Measurements from ENCODE around the gene DHX35. TPM values are rescaled to one million over a fixed set of nuclear protein-coding genes. Genes with fewer than 3 reads are reported as not detected.

DHX35 gene
- total and polyA plus RNA-seq, 2 of the 13 experiments (the other 11 are each of a cell fraction or from before 2014, with no cell fraction given): 25.8 to 28.7 TPM

DNA sequence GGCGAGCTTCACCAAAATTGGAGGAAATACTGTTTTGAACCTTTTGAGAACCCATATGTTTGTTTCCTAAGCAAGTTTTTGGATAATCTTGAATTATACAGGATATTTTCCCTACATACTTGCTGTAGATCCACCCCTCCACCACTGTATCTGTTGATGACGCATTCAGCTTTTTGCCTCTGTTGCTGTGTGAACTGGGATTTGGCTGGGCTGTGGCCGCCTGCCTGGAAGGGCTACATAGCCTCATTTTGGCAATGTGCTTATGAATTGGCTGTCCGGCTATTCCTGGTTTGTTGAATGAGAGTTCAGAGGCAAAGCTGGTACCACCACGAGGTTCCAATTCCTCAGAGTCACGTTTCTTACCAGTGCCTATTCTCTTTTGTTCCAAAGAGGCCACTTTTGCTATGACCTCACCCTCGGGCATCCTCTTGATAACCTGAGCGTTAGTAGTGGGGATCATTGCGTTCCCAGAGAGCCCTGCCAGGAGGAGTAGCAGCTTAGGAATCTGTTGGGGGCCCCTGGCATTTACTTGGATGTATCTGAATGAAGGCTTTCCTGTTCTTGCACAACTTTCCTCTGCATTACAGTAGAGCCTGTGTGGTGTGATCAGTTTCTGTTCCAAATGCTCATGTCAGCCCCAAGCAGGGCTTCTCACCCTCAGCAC is 29.6 kb upstream of the DHX35 start:
- in situ Hi-C loops (cut with HindIII; ENCODE audit: extremely low pct_ligation_motif_present, low pct_unique_long_range_greater_than_20kb) (no loop called here), intact Hi-C loops (cut with micrococcal nuclease; ENCODE audit: unreplicated experiment) (no loop called here)
- Histone ChIP-seq H3K79me2 (ENCODE audit: insufficient read depth, low read length) (peaks cover 98% of the 10 kb centered on the region), H3K27me3 (ENCODE audit: control insufficient read depth in 1 of 2, insufficient read depth in 2 of 2, low read length in 2 of 2) (no peaks in the 10 kb centered on the region), H4K20me1 (ENCODE audit: insufficient read depth, low read length) (peaks cover 25% of the 10 kb centered on the region; the same call in 1 of the 2 replicates), H3K9ac (ENCODE audit: insufficient read depth, low read depth, low read length) (no peak overlapping the region), H3K36me3 (replicated peaks in 1 of 2; ENCODE audit: control insufficient read depth in 1 of 2, insufficient read depth in 2 of 2, low read length in 2 of 2) (peaks cover 13 to 35% of the 10 kb centered on the region in 2 experiments), H3K4me2 (ENCODE audit: low read depth, low read length) (0 out of 2 replicates have a peak overlapping the region, but pooled peaks have one; percentile 1), H2AFZ (ENCODE audit: low read length) (no peak overlapping the region), H3K4me1 (ENCODE audit: insufficient read depth, low read length) (peaks cover 95% of the 10 kb centered on the region), H3K9me3 (ENCODE audit: low read length) (no peaks in the 10 kb centered on the region), H3K27ac (ENCODE audit: extremely low read length, insufficient read depth, low read length) (no peak overlapping the region), H3K4me3 (replicated peaks in 1 of 3; ENCODE audit: insufficient read depth in 1 of 3, low read depth in 2 of 3, low read length in 3 of 3) (no peak overlapping the region)
- ChIA-PET CTCF (ENCODE audit: low intra/inter-chr PET ratio, low total read pairs) (no interaction called here), POLR2A (interaction anchor here (1.3 kb wide), 1 partner anchor 30 kb away, joined by 5 read pairs; the partner anchor contains the start of gene DHX35)
- no peak for FAIRE-seq
- no TSS peak for BruUV-seq (replicated peaks)
- TF ChIP-seq CEBPG (CRISPR knock-in tag; IDR thresholded peaks at IDR 0.05) (peak; percentile 63), NFATC3 (CRISPR knock-in tag; IDR thresholded peaks at IDR 0.05) (0 out of 2 replicates have a peak, but pooled peaks have one; percentile 56), CEBPB (IDR thresholded peaks at IDR 0.05; ENCODE audit: borderline replicate concordance, low read depth, low read length) (peak; percentile 87), ZNF615 (CRISPR knock-in tag; IDR thresholded peaks at IDR 0.05; ENCODE audit: borderline replicate concordance) (no peak)
- TF ChIP-seq, protein P1, sequence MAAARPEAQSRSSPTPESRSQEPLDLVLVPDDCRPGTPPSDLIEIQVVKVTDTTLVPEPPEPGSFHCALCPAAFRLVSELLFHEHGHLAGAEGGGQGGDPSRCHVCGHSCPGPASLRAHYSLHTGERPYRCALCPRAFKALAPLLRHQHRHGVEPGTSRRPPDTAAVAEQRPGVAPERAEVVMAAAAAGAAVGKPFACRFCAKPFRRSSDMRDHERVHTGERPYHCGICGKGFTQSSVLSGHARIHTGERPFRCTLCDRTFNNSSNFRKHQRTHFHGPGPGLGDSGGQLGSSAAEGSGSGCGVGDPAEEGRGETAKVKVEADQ (CRISPR knock-in tag; IDR thresholded peaks at IDR 0.05; ENCODE audit: borderline replicate concordance): 0 out of 2 replicates have a peak, but pooled peaks have one; percentile 36
- DNase-seq (ENCODE audit: low spot score): no peak
- WGBS (ENCODE audit: low lambda C conversion rate): 93% methylated on average over 9 of the region's 9 CpGs
- ATAC-seq: no peak

DNA sequence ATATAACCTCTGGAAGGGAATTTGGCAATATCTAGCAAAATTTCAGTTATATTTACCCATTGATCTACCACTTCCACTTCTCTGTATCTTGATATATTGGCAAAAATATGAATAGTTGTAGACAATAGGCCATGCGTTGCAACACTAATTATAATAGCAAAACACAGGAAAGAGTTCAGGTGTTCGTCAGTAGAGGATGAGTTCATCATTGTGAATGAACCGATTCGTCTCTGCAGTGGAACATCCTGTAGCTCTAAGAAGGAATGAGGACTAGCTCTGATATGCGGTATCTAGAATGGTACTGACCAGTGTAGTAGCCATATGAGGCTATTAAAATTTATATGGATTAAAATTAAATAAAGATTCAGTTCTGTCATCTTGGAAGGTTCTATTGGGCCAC is 27.6 kb upstream of the DHX35 start:
- Histone ChIP-seq H3K4me2 (ENCODE audit: low read depth, low read length) (no peak overlapping the region), H3K36me3 (replicated peaks in 1 of 2; ENCODE audit: control insufficient read depth in 1 of 2, insufficient read depth in 2 of 2, low read length in 2 of 2) (peaks cover 24 to 52% of the 10 kb centered on the region in 2 experiments), H2AFZ (ENCODE audit: low read length) (no peak overlapping the region), H3K4me1 (ENCODE audit: insufficient read depth, low read length) (peaks cover 95% of the 10 kb centered on the region), H3K9me3 (ENCODE audit: low read length) (no peaks in the 10 kb centered on the region), H3K9ac (ENCODE audit: insufficient read depth, low read depth, low read length) (no peak overlapping the region), H4K20me1 (ENCODE audit: insufficient read depth, low read length) (peaks cover 16% of the 10 kb centered on the region; the same call in 1 of the 2 replicates), H3K27me3 (ENCODE audit: control insufficient read depth in 1 of 2, insufficient read depth in 2 of 2, low read length in 2 of 2) (no peaks in the 10 kb centered on the region), H3K4me3 (replicated peaks in 1 of 3; ENCODE audit: insufficient read depth in 1 of 3, low read depth in 2 of 3, low read length in 3 of 3) (no peak overlapping the region), H3K79me2 (ENCODE audit: insufficient read depth, low read length) (peaks cover 99% of the 10 kb centered on the region), H3K27ac (ENCODE audit: extremely low read length, insufficient read depth, low read length) (no peak overlapping the region)
- TF ChIP-seq RFXAP (CRISPR knock-in tag; IDR thresholded peaks at IDR 0.05; ENCODE audit: borderline replicate concordance) (no peak), ZNF143 (CRISPR knock-in tag; IDR thresholded peaks at IDR 0.05) (no peak), SRY (CRISPR knock-in tag; IDR thresholded peaks at IDR 0.05) (no peak), POLR2AphosphoS5 (IDR thresholded peaks at IDR 0.05; ENCODE audit: low read depth, low read length) (no peak)
- TF ChIP-seq, protein P2, sequence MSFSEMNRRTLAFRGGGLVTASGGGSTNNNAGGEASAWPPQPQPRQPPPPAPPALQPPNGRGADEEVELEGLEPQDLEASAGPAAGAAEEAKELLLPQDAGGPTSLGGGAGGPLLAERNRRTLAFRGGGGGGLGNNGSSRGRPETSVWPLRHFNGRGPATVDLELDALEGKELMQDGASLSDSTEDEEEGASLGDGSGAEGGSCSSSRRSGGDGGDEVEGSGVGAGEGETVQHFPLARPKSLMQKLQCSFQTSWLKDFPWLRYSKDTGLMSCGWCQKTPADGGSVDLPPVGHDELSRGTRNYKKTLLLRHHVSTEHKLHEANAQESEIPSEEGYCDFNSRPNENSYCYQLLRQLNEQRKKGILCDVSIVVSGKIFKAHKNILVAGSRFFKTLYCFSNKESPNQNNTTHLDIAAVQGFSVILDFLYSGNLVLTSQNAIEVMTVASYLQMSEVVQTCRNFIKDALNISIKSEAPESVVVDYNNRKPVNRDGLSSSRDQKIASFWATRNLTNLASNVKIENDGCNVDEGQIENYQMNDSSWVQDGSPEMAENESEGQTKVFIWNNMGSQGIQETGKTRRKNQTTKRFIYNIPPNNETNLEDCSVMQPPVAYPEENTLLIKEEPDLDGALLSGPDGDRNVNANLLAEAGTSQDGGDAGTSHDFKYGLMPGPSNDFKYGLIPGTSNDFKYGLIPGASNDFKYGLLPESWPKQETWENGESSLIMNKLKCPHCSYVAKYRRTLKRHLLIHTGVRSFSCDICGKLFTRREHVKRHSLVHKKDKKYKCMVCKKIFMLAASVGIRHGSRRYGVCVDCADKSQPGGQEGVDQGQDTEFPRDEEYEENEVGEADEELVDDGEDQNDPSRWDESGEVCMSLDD (CRISPR knock-in tag; IDR thresholded peaks at IDR 0.05; ENCODE audit: borderline replicate concordance): no peak
- ChIA-PET CTCF (ENCODE audit: low intra/inter-chr PET ratio, low total read pairs) (interaction anchor here (1.4 kb wide), 1 partner anchor 8 kb away, joined by 4 read pairs; the partner anchor contains the start of gene FAM83D), POLR2A (interaction anchor here (1.3 to 1.6 kb wide), 2 partner anchors 9 to 28 kb away, joined by 3 to 9 read pairs; partner anchors contain the start of genes DHX35 and FAM83D)
- FAIRE-seq (no peak), ATAC-seq (no peak), DNase-seq (ENCODE audit: low spot score) (no peak)
- intact Hi-C loops (cut with micrococcal nuclease; ENCODE audit: unreplicated experiment) (no loop called here), in situ Hi-C loops (cut with HindIII; ENCODE audit: extremely low pct_ligation_motif_present, low pct_unique_long_range_greater_than_20kb) (no loop called here)
- no TSS peak for BruUV-seq (replicated peaks)
- WGBS (ENCODE audit: low lambda C conversion rate): 97% methylated on average over 5 of the region's 5 CpGs

Data from HepG2 (cell line).